ENCODE measurements around the gene NECTIN1.

NECTIN1 gene

GRCh38 chr11:119627286-119627685 is 101.7 kb downstream of the NECTIN1 start:
- H3K4me3 ChIP-seq (ENCODE audit: low read depth, low read length): no peak overlapping the region
- no peak for DNase-seq (ENCODE audit: low read depth)

GRCh38 chr11:119626871-119627270 is 102.1 kb downstream of the NECTIN1 start:
- no peak for DNase-seq (ENCODE audit: low read depth)
- TF ChIP-seq MAX (IDR thresholded peaks at IDR 0.05; ENCODE audit: low read depth, low read length) (no peak), POLR2A (IDR thresholded peaks at IDR 0.05; ENCODE audit: extremely low read depth, insufficient read length) (no peak), MYC (IDR thresholded peaks at IDR 0.05; ENCODE audit: low read depth, low read length) (no peak), CTCF (IDR thresholded peaks at IDR 0.05; ENCODE audit: low read depth, low read length) (no peak)
- no peak overlapping the region for H3K4me3 ChIP-seq (ENCODE audit: low read depth, low read length)

More at GRCh38 chr11:119627286-119627685, 101.7 kb downstream of the NECTIN1 start:
- TF ChIP-seq POLR2A (IDR thresholded peaks at IDR 0.05; ENCODE audit: extremely low read depth, insufficient read length) (no peak), MAX (IDR thresholded peaks at IDR 0.05; ENCODE audit: low read depth, low read length) (no peak), CTCF (IDR thresholded peaks at IDR 0.05; ENCODE audit: low read depth, low read length) (no peak), MYC (IDR thresholded peaks at IDR 0.05; ENCODE audit: low read depth, low read length) (no peak)

- no peak for DNase-seq (ENCODE audit: low read depth)
- no peak overlapping the region for H3K4me3 ChIP-seq (ENCODE audit: low read depth, low read length)
- TF ChIP-seq MAX (IDR thresholded peaks at IDR 0.05; ENCODE audit: low read depth, low read length) (no peak), CTCF (IDR thresholded peaks at IDR 0.05; ENCODE audit: low read depth, low read length) (no peak), MYC (IDR thresholded peaks at IDR 0.05; ENCODE audit: low read depth, low read length) (no peak), POLR2A (IDR thresholded peaks at IDR 0.05; ENCODE audit: extremely low read depth, insufficient read length) (no peak)
Measured at GRCh38 chr11:119626197-119626841, 102.7 kb downstream of the NECTIN1 start.

GRCh38 chr11:119625206-119625978 is 103.6 kb downstream of the NECTIN1 start:
- DNase-seq (ENCODE audit: low read depth): no peak
- H3K4me3 ChIP-seq (ENCODE audit: low read depth, low read length): no peak overlapping the region
- TF ChIP-seq CTCF (IDR thresholded peaks at IDR 0.05; ENCODE audit: low read depth, low read length) (no peak), MAX (IDR thresholded peaks at IDR 0.05; ENCODE audit: low read depth, low read length) (no peak), POLR2A (IDR thresholded peaks at IDR 0.05; ENCODE audit: extremely low read depth, insufficient read length) (no peak), MYC (IDR thresholded peaks at IDR 0.05; ENCODE audit: low read depth, low read length) (no peak)

GRCh38 chr11:119624629-119625028 is 104.4 kb downstream of the NECTIN1 start:
- TF ChIP-seq POLR2A (IDR thresholded peaks at IDR 0.05; ENCODE audit: extremely low read depth, insufficient read length): no peak
- TF ChIP-seq MYC (IDR thresholded peaks at IDR 0.05; ENCODE audit: low read depth, low read length): no peak
- no peak for TF ChIP-seq MAX (IDR thresholded peaks at IDR 0.05; ENCODE audit: low read depth, low read length)
- TF ChIP-seq CTCF (IDR thresholded peaks at IDR 0.05; ENCODE audit: low read depth, low read length): no peak
- no peak for DNase-seq (ENCODE audit: low read depth)
- no peak overlapping the region for H3K4me3 ChIP-seq (ENCODE audit: low read depth, low read length)
